AG10803 (cell line): ENCODE data around the gene NRSN1.
A peak's percentile ranks its signal among the peaks of the same experiment; 100 is the strongest.

Experiments used
- DNase-seq: peaks from one replicate; pipeline ENCODE4 v3.0.0; 2010; ENCODE audit warnings: low read depth
- H3K4me3 ChIP-seq: 2 replicates; pipeline ENCODE4 v1.5.1; 2011; ENCODE audit warnings: mild to moderate bottlenecking, low read length, control low read depth
- CTCF ChIP-seq: conservative IDR thresholded peaks from 2 replicates; pipeline ENCODE4 v1.5.1; 2011; ENCODE audit warnings: mild to moderate bottlenecking, low read length, control low read depth, inconsistent platforms

Gene NRSN1

GRCh38 chr6:24125980-24126379 lies at the start of gene NRSN1:
NRSN1 (plus strand) TSS chr6:24126215; CDS start chr6:24134328, 8,113 bp downstream.
- TF ChIP-seq CTCF, result no peak
- DNase-seq, result no peak
- no peak within 1 kb of the TSS for H3K4me3 ChIP-seq

- H3K4me3 ChIP-seq, result no peak overlapping the region
- DNase-seq, result peak; percentile 13
- no peak for TF ChIP-seq CTCF
Measured at GRCh38 chr6:24078200-24078599, 47.8 kb upstream of the NRSN1 start.

- TF ChIP-seq CTCF, result no peak
- no peak for DNase-seq
- no peak overlapping the region for H3K4me3 ChIP-seq
Measured at GRCh38 chr6:24079076-24079475, 46.9 kb upstream of the NRSN1 start.

- no peak for TF ChIP-seq CTCF
- DNase-seq, result no peak
- no peak overlapping the region for H3K4me3 ChIP-seq
Measured at GRCh38 chr6:24080711-24081110, 45.3 kb upstream of the NRSN1 start.

- no peak for TF ChIP-seq CTCF
- no peak for DNase-seq
- H3K4me3 ChIP-seq, result no peak overlapping the region
Measured at GRCh38 chr6:24089736-24090135, 36.3 kb upstream of the NRSN1 start.

GRCh38 chr6:24092407-24092806 lies 33.6 kb upstream of the NRSN1 start:
- no peak overlapping the region for H3K4me3 ChIP-seq
- no peak for DNase-seq
- TF ChIP-seq CTCF, result no peak

- no peak for DNase-seq
- H3K4me3 ChIP-seq, result no peak overlapping the region
- TF ChIP-seq CTCF, result no peak
Measured at GRCh38 chr6:24093381-24093780, 32.6 kb upstream of the NRSN1 start.
